GM12878 (cell line): ENCODE results near the gene COL5A3. TPM values are rescaled to one million over a fixed set of nuclear protein-coding genes. Genes with fewer than 3 reads are reported as not detected.

Experiments used
- ATAC-seq: fragments of 200-7000 bp; cut with Tn5 transposase; 3 replicates; pipeline ENCODE4 v1.9.1; 2020; ENCODE audit warnings: mild to moderate bottlenecking, moderate library complexity
- BruUV-seq: library from RNA; stranded (reverse); fragments of 400-500 nt; replicated peaks from 2 replicates; lab custom pipeline; 2021; lab: Mats Ljungman, UMichigan
- CTCF ChIA-PET: fragments of 300-600 bp; sonication (Branson Sonifier 250); formaldehyde crosslinking; extraction: SDS; loops from one replicate; lab custom pipeline; 2021; ENCODE audit warnings: inconsistent platforms; lab: Yijun Ruan, JAX
- POLR2A ChIA-PET: fragments of 350-600 bp; formaldehyde crosslinking; extraction: SDS; loops from one replicate; lab custom pipeline; 2021; ENCODE audit warnings: inconsistent platforms; lab: Charles Lee
- RAD21 ChIA-PET: fragments of 300-600 bp; sonication (Branson Sonifier 250); formaldehyde crosslinking; loops from one replicate; lab custom pipeline; 2023; ENCODE audit warnings: antibody characterized with exemption; ENCODE audit not compliant: unreplicated experiment; lab: Charles Lee
- SMC1A ChIA-PET: fragments of 300-600 bp; sonication (Branson Sonifier 250); formaldehyde crosslinking; loops from one replicate; lab custom pipeline; 2023; ENCODE audit not compliant: unreplicated experiment, uncharacterized antibody; lab: Charles Lee
- DNase-seq: peaks from one replicate; pipeline ENCODE4 v3.0.0-alpha.2; 2011; ENCODE audit warnings: low read depth, low spot score
- FAIRE-seq: peaks from 3 replicates; lab custom pipeline; 2011; peaks lifted over from hg19 to GRCh38; lab: Jason Lieb, UNC
- H2AFZ ChIP-seq: 2 replicates; pipeline ENCODE4 v1.6.0; 2011; ENCODE audit warnings: low read depth, low read length, control low read depth; ENCODE audit not compliant: control insufficient read depth
- H3K27ac ChIP-seq: 2 replicates; pipeline ENCODE4 v1.5.1; 2011; ENCODE audit warnings: control low read depth; ENCODE audit not compliant: control insufficient read depth, insufficient read depth
- H3K27me3 ChIP-seq, 2 experiments: replicated peaks in 1 of 2; 2 replicates each; pipeline versions ENCODE4 v1.6.0 to v1.6.1; 2011; ENCODE audit warnings: low read length in 1 of 2; ENCODE audit not compliant: control insufficient read depth in 2 of 2, insufficient read depth in 2 of 2
- H3K36me3 ChIP-seq, 2 experiments: 2 replicates each; pipeline ENCODE4 v1.5.1; 2011; ENCODE audit warnings: low read length in 1 of 2; ENCODE audit not compliant: control insufficient read depth in 2 of 2, insufficient read depth in 2 of 2
- H3K4me1 ChIP-seq: 2 replicates; pipeline ENCODE4 v1.6.1; 2011; ENCODE audit warnings: mild to moderate bottlenecking, low read length, moderate library complexity, mixed read lengths; ENCODE audit not compliant: control insufficient read depth, insufficient read depth
- H3K4me2 ChIP-seq: 2 replicates; pipeline ENCODE4 v1.6.0; 2011; ENCODE audit warnings: control low read depth; ENCODE audit not compliant: control insufficient read depth, insufficient read depth
- H3K4me3 ChIP-seq: fragments of 200-600 bp; sonication (generic); 2 replicates; pipeline ENCODE4 v1.5.1; 2016
- H3K79me2 ChIP-seq: 2 replicates; pipeline ENCODE4 v1.6.0; 2011; ENCODE audit warnings: low read length; ENCODE audit not compliant: control insufficient read depth, insufficient read depth
- H3K9ac ChIP-seq: 2 replicates; pipeline ENCODE4 v1.8.0; 2011; ENCODE audit warnings: low read length, control low read depth, mixed read lengths; ENCODE audit not compliant: control insufficient read depth, insufficient read depth
- H3K9me3 ChIP-seq: replicated peaks from 3 replicates; pipeline ENCODE4 v1.5.1; 2011; ENCODE audit warnings: mild to moderate bottlenecking, low read length; ENCODE audit not compliant: control insufficient read depth, insufficient read depth
- H4K20me1 ChIP-seq: 2 replicates; pipeline ENCODE4 v1.6.0; 2011; ENCODE audit not compliant: control insufficient read depth, insufficient read depth
- CREM ChIP-seq: IDR thresholded peaks from 2 replicates; pipeline ENCODE4 v1.6.1; 2014; ENCODE audit warnings: antibody characterized with exemption, low read depth
- MYC ChIP-seq: IDR thresholded peaks from 2 replicates; pipeline ENCODE4 v1.6.1; 2011; ENCODE audit warnings: mild to moderate bottlenecking, low read length, moderate library complexity, inconsistent platforms; ENCODE audit not compliant: insufficient read depth, insufficient replicate concordance, insufficient read length, severe bottlenecking
- RELA ChIP-seq: fragments of 450-650 bp; IDR thresholded peaks from 2 replicates; pipeline ENCODE4 v1.8.0; 2014; ENCODE audit warnings: borderline replicate concordance; ENCODE audit not compliant: partially characterized antibody
- SMARCA5 ChIP-seq: fragments of 450-650 bp; IDR thresholded peaks from 2 replicates; pipeline ENCODE4 v1.6.1; 2017; ENCODE audit warnings: mild to moderate bottlenecking
- YY1 ChIP-seq: IDR thresholded peaks from 2 replicates; pipeline ENCODE4 v1.6.1; 2011; ENCODE audit warnings: low read depth, mild to moderate bottlenecking, low read length
- WGBS: methylation state at CpG from one replicate; pipeline ENCODE4 v1.1.6; 2016; ENCODE audit warnings: low lambda C conversion rate; ENCODE audit not compliant: insufficient replicate concordance, insufficient coverage; ENCODE audit errors: missing lambda C conversion rate; 5-methylcytosine and 5-hydroxymethylcytosine counted together
- in situ Hi-C: fragments of 300-500 bp; cut with MboI; formaldehyde crosslinking; loops from 9 replicates; pipeline ENCODE4 v1.14.3; 2018; ENCODE audit warnings: mixed read lengths
- intact Hi-C: fragments of 100-400 bp; cut with micrococcal nuclease; formaldehyde crosslinking; loops from one replicate; pipeline ENCODE4 v1.14.2; 2022; ENCODE audit not compliant: unreplicated experiment
- polyA plus RNA-seq, 11 experiments: library from polyadenylated mRNA; depleted of rRNA in 4 of 11; unstranded in 6 of 11; stranded (reverse) in 5 of 11; fragments of >200 nt; fragmentation: Nextera tagmentation in 4 of 11; fragmentation: Illumina TruSeq in 1 of 11; extraction: Ambion mirVana in 4 of 11; extraction: Trizol in 1 of 11; gene quantifications; 1 replicate in 1 of 11; 2 replicates in 10 of 11; pipeline versions ENCODE4 v1.2.1 to v1.2.3, GENCODE V29; 2011 to 2016; ENCODE audit warnings: inconsistent platforms in 2 of 11, missing spikeins in 2 of 11, low read depth in 1 of 11
- total RNA-seq, 4 experiments: library from RNA; depleted of rRNA in 3 of 4; stranded (reverse); fragments of >200 nt in 3 of 4; fragmentation: Illumina TruSeq in 1 of 4; extraction: Trizol in 1 of 4; gene quantifications; 2 replicates each; pipeline versions ENCODE4 v1.2.1 to v1.2.3, GENCODE V29; 2013 to 2021
- TF ChIP-seq, protein P1 (sequence below): IDR thresholded peaks from 2 replicates; pipeline ENCODE4 v1.6.1; 2011; ENCODE audit warnings: borderline replicate concordance, low read depth, mild to moderate bottlenecking, moderate library complexity, mixed read lengths, low read length; ENCODE audit not compliant: insufficient read depth; ENCODE audit errors: extremely low read length
- TF ChIP-seq, protein P2 (sequence below): IDR thresholded peaks from 2 replicates; pipeline ENCODE4 v1.6.1; 2012; ENCODE audit warnings: low read depth, low read length, improper control_type of control experiment
- TF ChIP-seq, protein P3 (sequence below): fragments of 450-650 bp; IDR thresholded peaks from 2 replicates; pipeline ENCODE4 v1.6.1; 2017; ENCODE audit warnings: antibody characterized with exemption, mild to moderate bottlenecking, moderate library complexity
- TF ChIP-seq, protein P4 (sequence below), 3 experiments: IDR thresholded peaks in 2 of 3; conservative IDR thresholded peaks in 1 of 3; 2 replicates each; pipeline ENCODE4 v1.5.1; 2011; ENCODE audit warnings: low read depth in 3 of 3, low read length in 3 of 3, mild to moderate bottlenecking in 3 of 3, control low read depth in 2 of 3, moderate library complexity in 2 of 3, inconsistent platforms in 1 of 3, mixed read lengths in 1 of 3; ENCODE audit not compliant: control insufficient read depth in 2 of 3, insufficient read depth in 1 of 3; ENCODE audit errors: extremely low read depth in 1 of 3
- TF ChIP-seq, protein P5 (sequence below): IDR thresholded peaks from 2 replicates; pipeline ENCODE4 v1.6.1; 2011; ENCODE audit warnings: low read depth, mild to moderate bottlenecking, low read length, moderate library complexity, borderline replicate concordance; ENCODE audit errors: extremely low read depth

Gene COL5A3
- total and polyA plus RNA-seq, 10 of the 15 experiments (the other 5 are each of a cell fraction or from before 2014, with no cell fraction given) = under 0.01 to 8.3 (median 0.10) TPM; not detected in 2

DNA sequence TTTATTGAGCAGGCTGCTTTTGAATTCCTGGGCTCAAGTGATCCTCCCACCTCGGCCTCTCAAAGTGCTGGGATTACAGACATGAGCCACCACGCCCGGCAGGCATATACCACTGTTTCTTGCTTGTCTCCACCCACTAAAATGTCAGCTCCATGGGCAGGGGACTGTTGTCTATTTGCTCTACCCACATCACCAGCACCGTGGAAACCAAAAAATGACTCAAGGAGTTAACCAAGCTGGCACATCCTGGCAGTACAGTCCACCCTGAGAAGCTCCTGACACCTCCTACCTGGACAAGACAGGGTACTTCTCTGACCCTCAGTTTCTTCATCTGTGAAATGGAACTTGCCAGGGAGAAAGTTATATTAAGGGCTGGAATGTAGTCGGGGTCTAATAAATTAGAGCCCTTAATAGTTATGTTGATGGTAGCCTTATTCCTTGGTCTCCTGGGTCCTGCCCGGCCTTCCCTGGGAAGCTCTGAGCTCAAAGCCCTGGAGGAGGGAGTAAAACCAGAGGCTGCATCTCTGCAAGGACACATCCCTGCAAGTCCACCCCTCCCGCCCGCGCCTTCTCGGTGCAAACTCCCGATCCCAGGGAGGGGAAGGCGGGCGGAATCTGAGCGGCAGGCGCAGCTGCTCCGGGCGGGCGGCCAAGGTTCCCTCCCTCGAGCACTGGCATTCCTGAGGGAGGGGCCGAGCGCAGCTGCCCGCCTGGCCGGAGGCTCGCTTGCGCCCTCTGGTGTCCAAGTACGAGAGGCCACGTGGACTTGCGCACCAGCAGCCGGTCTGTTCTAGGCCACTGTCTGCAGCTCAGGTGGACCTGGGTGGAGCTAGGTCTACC, 17.1 kb upstream of the COL5A3 start:
- no peak overlapping the region for H2AFZ ChIP-seq
- intact Hi-C loops = loop anchor here (1.0 to 5.0 kb wide), 2 partner anchors 85 to 93 kb away; partner anchors contain the start of gene P2RY11
- POLR2A ChIA-PET = interaction anchor here (0.5 to 1.0 kb wide), 4 partner anchors 65 to 264 kb away, joined by 3 to 4 read pairs (median 3); no protein-coding TSS in a partner anchor
- peak; percentile 62 for TF ChIP-seq MYC
- TF ChIP-seq, protein P1, sequence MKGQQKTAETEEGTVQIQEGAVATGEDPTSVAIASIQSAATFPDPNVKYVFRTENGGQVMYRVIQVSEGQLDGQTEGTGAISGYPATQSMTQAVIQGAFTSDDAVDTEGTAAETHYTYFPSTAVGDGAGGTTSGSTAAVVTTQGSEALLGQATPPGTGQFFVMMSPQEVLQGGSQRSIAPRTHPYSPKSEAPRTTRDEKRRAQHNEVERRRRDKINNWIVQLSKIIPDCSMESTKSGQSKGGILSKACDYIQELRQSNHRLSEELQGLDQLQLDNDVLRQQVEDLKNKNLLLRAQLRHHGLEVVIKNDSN = peak; percentile 72
- TF ChIP-seq, protein P2, sequence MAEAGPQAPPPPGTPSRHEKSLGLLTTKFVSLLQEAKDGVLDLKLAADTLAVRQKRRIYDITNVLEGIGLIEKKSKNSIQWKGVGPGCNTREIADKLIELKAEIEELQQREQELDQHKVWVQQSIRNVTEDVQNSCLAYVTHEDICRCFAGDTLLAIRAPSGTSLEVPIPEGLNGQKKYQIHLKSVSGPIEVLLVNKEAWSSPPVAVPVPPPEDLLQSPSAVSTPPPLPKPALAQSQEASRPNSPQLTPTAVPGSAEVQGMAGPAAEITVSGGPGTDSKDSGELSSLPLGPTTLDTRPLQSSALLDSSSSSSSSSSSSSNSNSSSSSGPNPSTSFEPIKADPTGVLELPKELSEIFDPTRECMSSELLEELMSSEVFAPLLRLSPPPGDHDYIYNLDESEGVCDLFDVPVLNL = no peak
- TF ChIP-seq CREM = peak; percentile 67; the same call in 1 of the 2 replicates
- TF ChIP-seq RELA = no peak
- TF ChIP-seq, protein P3, sequence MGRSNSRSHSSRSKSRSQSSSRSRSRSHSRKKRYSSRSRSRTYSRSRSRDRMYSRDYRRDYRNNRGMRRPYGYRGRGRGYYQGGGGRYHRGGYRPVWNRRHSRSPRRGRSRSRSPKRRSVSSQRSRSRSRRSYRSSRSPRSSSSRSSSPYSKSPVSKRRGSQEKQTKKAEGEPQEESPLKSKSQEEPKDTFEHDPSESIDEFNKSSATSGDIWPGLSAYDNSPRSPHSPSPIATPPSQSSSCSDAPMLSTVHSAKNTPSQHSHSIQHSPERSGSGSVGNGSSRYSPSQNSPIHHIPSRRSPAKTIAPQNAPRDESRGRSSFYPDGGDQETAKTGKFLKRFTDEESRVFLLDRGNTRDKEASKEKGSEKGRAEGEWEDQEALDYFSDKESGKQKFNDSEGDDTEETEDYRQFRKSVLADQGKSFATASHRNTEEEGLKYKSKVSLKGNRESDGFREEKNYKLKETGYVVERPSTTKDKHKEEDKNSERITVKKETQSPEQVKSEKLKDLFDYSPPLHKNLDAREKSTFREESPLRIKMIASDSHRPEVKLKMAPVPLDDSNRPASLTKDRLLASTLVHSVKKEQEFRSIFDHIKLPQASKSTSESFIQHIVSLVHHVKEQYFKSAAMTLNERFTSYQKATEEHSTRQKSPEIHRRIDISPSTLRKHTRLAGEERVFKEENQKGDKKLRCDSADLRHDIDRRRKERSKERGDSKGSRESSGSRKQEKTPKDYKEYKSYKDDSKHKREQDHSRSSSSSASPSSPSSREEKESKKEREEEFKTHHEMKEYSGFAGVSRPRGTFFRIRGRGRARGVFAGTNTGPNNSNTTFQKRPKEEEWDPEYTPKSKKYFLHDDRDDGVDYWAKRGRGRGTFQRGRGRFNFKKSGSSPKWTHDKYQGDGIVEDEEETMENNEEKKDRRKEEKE = no peak
- TF ChIP-seq, protein P4, sequence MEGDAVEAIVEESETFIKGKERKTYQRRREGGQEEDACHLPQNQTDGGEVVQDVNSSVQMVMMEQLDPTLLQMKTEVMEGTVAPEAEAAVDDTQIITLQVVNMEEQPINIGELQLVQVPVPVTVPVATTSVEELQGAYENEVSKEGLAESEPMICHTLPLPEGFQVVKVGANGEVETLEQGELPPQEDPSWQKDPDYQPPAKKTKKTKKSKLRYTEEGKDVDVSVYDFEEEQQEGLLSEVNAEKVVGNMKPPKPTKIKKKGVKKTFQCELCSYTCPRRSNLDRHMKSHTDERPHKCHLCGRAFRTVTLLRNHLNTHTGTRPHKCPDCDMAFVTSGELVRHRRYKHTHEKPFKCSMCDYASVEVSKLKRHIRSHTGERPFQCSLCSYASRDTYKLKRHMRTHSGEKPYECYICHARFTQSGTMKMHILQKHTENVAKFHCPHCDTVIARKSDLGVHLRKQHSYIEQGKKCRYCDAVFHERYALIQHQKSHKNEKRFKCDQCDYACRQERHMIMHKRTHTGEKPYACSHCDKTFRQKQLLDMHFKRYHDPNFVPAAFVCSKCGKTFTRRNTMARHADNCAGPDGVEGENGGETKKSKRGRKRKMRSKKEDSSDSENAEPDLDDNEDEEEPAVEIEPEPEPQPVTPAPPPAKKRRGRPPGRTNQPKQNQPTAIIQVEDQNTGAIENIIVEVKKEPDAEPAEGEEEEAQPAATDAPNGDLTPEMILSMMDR (IDR thresholded peaks at IDR 0.05 in 2 of 3, conservative IDR thresholded peaks at IDR 0.05 in 1 of 3; ENCODE audit: control insufficient read depth in 2 of 3, extremely low read depth in 1 of 3, insufficient read depth in 1 of 3, low read depth in 3 of 3, low read length in 3 of 3) = peak; percentile 82 to 94 (median 90)
- TF ChIP-seq, protein P5, sequence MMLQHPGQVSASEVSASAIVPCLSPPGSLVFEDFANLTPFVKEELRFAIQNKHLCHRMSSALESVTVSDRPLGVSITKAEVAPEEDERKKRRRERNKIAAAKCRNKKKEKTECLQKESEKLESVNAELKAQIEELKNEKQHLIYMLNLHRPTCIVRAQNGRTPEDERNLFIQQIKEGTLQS = 0 out of 2 replicates have a peak, but pooled peaks have one; percentile 26
- TF ChIP-seq YY1 = peak; percentile 64; the same call in 1 of the 2 replicates
- TF ChIP-seq SMARCA5 = peak; percentile 68; the same call in 1 of the 2 replicates

More for the DNA sequence above, 17.1 kb upstream of the COL5A3 start:
- peak overlapping the region; percentile 55; the same call in 1 of the 2 replicates for H3K4me2 ChIP-seq
- CTCF ChIA-PET = interaction anchor here (0.7 to 7.2 kb wide), 31 partner anchors 9 to 404 kb away, joined by 3 to 99 read pairs (median 4); partner anchors contain the start of gene P2RY11
- no peak overlapping the region for H3K27ac ChIP-seq
- in situ Hi-C loops = loop anchor here (5.0 kb wide), 1 partner anchor 95 kb away; no protein-coding TSS in a partner anchor
- SMC1A ChIA-PET = interaction anchor here (0.6 to 1.8 kb wide), 17 partner anchors 16 to 306 kb away, joined by 3 to 40 read pairs (median 4); partner anchors contain the start of genes P2RY11 and PPAN
- no peak overlapping the region for H3K9ac ChIP-seq
- no peaks in the 10 kb centered on the region for H3K36me3 ChIP-seq
- WGBS = 4% methylated on average over 29 of the region's 29 CpGs
- ATAC-seq = peak; percentile 100
- no peak overlapping the region for H3K4me3 ChIP-seq
- H3K79me2 ChIP-seq = no peaks in the 10 kb centered on the region
- peak; percentile 28 for DNase-seq
- no peaks in the 10 kb centered on the region for H3K4me1 ChIP-seq
- no peak for FAIRE-seq
- no peaks in the 10 kb centered on the region for H4K20me1 ChIP-seq
- no TSS peak for BruUV-seq
- RAD21 ChIA-PET = interaction anchor here (0.9 to 1.8 kb wide), 13 partner anchors 19 to 222 kb away, joined by 3 to 25 read pairs (median 5); partner anchors contain the start of genes P2RY11 and PPAN
- H3K9me3 ChIP-seq = no peaks in the 10 kb centered on the region
- peaks cover 0 to 2% of the 10 kb centered on the region in 2 experiments; a peak in 2 of 4 replicates for H3K27me3 ChIP-seq
